MM.1S (cell line): ENCODE results near the gene EMX1.

ENCODE experiments used
- DNase-seq: peaks from one replicate; pipeline ENCODE4 v3.0.0-alpha.2; 2015
- H2AFZ ChIP-seq: fragments of 300-600 bp; sonication (generic); 2 replicates; pipeline ENCODE4 v1.6.0; 2016; ENCODE audit warnings: antibody characterized with exemption, low read length
- H3F3A ChIP-seq: fragments of 300-600 bp; sonication (generic); 2 replicates; pipeline ENCODE4 v1.6.1; 2016; ENCODE audit warnings: mild to moderate bottlenecking, antibody characterized with exemption, low read length, moderate library complexity, mixed read lengths; ENCODE audit not compliant: insufficient read depth
- H3K27ac ChIP-seq: fragments of 300-600 bp; sonication (generic); 2 replicates; pipeline ENCODE4 v1.5.1; 2016; ENCODE audit warnings: mild to moderate bottlenecking, low read length
- H3K27me3 ChIP-seq: fragments of 300-600 bp; sonication (generic); replicated peaks from 2 replicates; pipeline ENCODE4 v1.6.0; 2016; ENCODE audit warnings: low read length; ENCODE audit not compliant: insufficient read depth
- H3K36me3 ChIP-seq: fragments of 300-600 bp; sonication (generic); replicated peaks from 2 replicates; pipeline ENCODE4 v1.6.1; 2016; ENCODE audit warnings: mild to moderate bottlenecking, low read length, mixed read lengths; ENCODE audit not compliant: insufficient read depth
- H3K4me1 ChIP-seq: fragments of 300-600 bp; sonication (generic); 2 replicates; pipeline ENCODE4 v1.6.1; 2016; ENCODE audit warnings: low read length, mixed read lengths
- H3K4me2 ChIP-seq: fragments of 300-600 bp; sonication (generic); 2 replicates; pipeline ENCODE4 v1.6.0; 2016; ENCODE audit warnings: low read depth, low read length
- H3K4me3 ChIP-seq: fragments of 300-600 bp; sonication (generic); 2 replicates; pipeline ENCODE4 v1.5.1; 2016; ENCODE audit warnings: low read length, mixed read lengths
- H3K79me2 ChIP-seq: fragments of 300-600 bp; sonication (generic); 2 replicates; pipeline ENCODE4 v1.6.1; 2016; ENCODE audit warnings: mixed run types, low read length, mixed read lengths
- H3K9ac ChIP-seq: fragments of 300-600 bp; sonication (generic); 2 replicates; pipeline ENCODE4 v1.6.1; 2016; ENCODE audit warnings: low read length, mixed read lengths
- H3K9me2 ChIP-seq: fragments of 300-600 bp; sonication (generic); replicated peaks from 2 replicates; pipeline ENCODE4 v1.6.1; 2016; ENCODE audit warnings: mild to moderate bottlenecking, low read length, mixed read lengths; ENCODE audit not compliant: insufficient read depth
- H3K9me3 ChIP-seq: fragments of 300-600 bp; sonication (generic); replicated peaks from 2 replicates; pipeline ENCODE4 v1.6.1; 2016; ENCODE audit warnings: mild to moderate bottlenecking, low read length, mixed read lengths; ENCODE audit not compliant: insufficient read depth
- H4K20me1 ChIP-seq: fragments of 300-600 bp; sonication (generic); 2 replicates; pipeline ENCODE4 v1.6.1; 2016; ENCODE audit warnings: mild to moderate bottlenecking, low read length, moderate library complexity, mixed read lengths; ENCODE audit not compliant: insufficient read depth
- CTCF ChIP-seq: fragments of 300-600 bp; sonication (generic); IDR thresholded peaks from 2 replicates; pipeline ENCODE4 v1.5.1; 2016; ENCODE audit warnings: antibody characterized with exemption, low read length, mixed read lengths
- EZH2 ChIP-seq: fragments of 300-600 bp; sonication (generic); optimal IDR thresholded peaks from 2 replicates; pipeline ENCODE3; 2017; ENCODE audit warnings: low read depth, mild to moderate bottlenecking, antibody characterized with exemption, low read length, mixed read lengths
- EZH2phosphoT487 ChIP-seq: fragments of 300-600 bp; sonication (generic); IDR thresholded peaks from 2 replicates; pipeline ENCODE4 v1.6.1; 2018; ENCODE audit warnings: antibody characterized with exemption, low read length

The EMX1 gene

GRCh38 chr2:72952961-72953360, 35.6 kb downstream of the EMX1 start:
- Histone ChIP-seq H3K4me3 (no peak overlapping the region), H4K20me1 (no peaks in the 10 kb centered on the region), H3K36me3 (no peaks in the 10 kb centered on the region), H3K27me3 (no peaks in the 10 kb centered on the region), H3K9me3 (no peaks in the 10 kb centered on the region), H3F3A (no peaks in the 10 kb centered on the region), H3K79me2 (no peaks in the 10 kb centered on the region), H3K4me2 (no peak overlapping the region), H3K9me2 (no peaks in the 10 kb centered on the region), H3K27ac (no peak overlapping the region), H3K4me1 (no peaks in the 10 kb centered on the region), H3K9ac (no peak overlapping the region), H2AFZ (no peak overlapping the region)
- TF ChIP-seq EZH2 = no peak
- no peak for TF ChIP-seq EZH2phosphoT487
- no peak for TF ChIP-seq CTCF
- DNase-seq = no peak

DNA sequence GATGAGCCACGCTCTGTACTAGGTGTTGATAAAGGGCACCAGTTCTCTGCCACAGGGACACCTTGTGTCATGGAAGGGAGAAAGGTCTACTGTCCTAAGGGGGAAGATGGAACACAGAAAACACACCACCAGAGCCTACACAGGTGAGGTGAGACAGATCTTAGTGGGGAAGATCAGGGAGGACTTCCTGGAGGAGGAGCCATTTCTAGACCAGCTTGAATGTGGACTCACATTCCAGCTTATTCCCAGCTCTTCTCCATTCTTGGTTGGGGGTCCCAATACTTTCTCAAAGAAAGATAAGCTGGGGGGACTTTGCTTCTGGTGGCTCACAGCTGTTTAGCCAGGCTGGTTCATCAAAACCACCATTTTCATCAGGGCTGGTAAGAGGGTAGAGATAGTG, 36.2 kb downstream of the EMX1 start:
- Histone ChIP-seq H4K20me1 (no peaks in the 10 kb centered on the region), H3K36me3 (no peaks in the 10 kb centered on the region), H3K4me2 (no peak overlapping the region), H3F3A (no peaks in the 10 kb centered on the region), H3K27ac (no peak overlapping the region), H3K4me3 (no peak overlapping the region), H2AFZ (no peak overlapping the region), H3K27me3 (no peaks in the 10 kb centered on the region), H3K9me2 (no peaks in the 10 kb centered on the region), H3K4me1 (no peaks in the 10 kb centered on the region), H3K9me3 (no peaks in the 10 kb centered on the region), H3K79me2 (no peaks in the 10 kb centered on the region), H3K9ac (no peak overlapping the region)
- TF ChIP-seq CTCF (no peak), EZH2 (no peak), EZH2phosphoT487 (no peak)
- no peak for DNase-seq

DNA sequence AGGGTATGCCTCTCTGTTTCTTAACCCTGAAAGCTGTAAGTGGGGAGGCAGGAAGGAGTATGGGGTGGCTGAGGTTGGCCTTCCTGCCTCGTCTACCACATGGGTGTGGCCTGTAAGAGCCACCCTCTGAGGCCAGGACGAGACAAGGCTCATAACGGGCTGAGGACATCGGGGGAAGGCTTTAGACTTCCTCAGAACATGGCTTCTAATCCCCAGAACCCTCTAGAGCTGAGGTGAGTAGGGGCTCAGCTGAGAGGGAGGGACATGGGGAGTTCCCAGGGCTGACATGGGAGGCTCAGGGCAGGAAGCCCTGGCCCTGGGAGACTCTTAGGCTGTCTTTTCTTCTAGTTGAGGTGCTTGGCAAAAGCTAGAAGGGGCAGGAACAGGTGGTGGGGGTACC, 36.7 kb downstream of the EMX1 start:
- Histone ChIP-seq H3F3A (no peaks in the 10 kb centered on the region), H3K79me2 (no peaks in the 10 kb centered on the region), H3K27ac (no peak overlapping the region), H3K9me2 (no peaks in the 10 kb centered on the region), H3K27me3 (no peaks in the 10 kb centered on the region), H3K9ac (no peak overlapping the region), H3K4me2 (no peak overlapping the region), H2AFZ (no peak overlapping the region), H3K4me1 (no peaks in the 10 kb centered on the region), H4K20me1 (no peaks in the 10 kb centered on the region), H3K4me3 (no peak overlapping the region), H3K36me3 (no peaks in the 10 kb centered on the region), H3K9me3 (no peaks in the 10 kb centered on the region)
- TF ChIP-seq EZH2phosphoT487 (no peak), CTCF (no peak), EZH2 (no peak)
- DNase-seq = no peak
